ENCODE measurements around the gene LRFN2. TPM values are rescaled to one million over a fixed set of nuclear protein-coding genes. Genes with fewer than 3 reads are reported as not detected.

Gene LRFN2
- total RNA-seq, 1 donor from 2014 or later = not detected

GRCh38 chr6:40620574-40621240, 33.5 kb upstream of the LRFN2 start:
- no peaks in the 10 kb centered on the region for H3K36me3 Mint-ChIP-seq
- TF ChIP-seq CTCF (IDR thresholded peaks at IDR 0.05; ENCODE audit: unreplicated experiment) = no peak
- peaks cover 58% of the 10 kb centered on the region for H3K27me3 Mint-ChIP-seq (ENCODE audit: low read depth)
- no peaks in the 10 kb centered on the region for H3K4me1 Mint-ChIP-seq
- no peaks in the 10 kb centered on the region for H3K9me3 Mint-ChIP-seq
- no peak for DNase-seq (ENCODE audit: low spot score in 2 of 2, unreplicated experiment in 2 of 2)
- H3K4me3 Mint-ChIP-seq = no peak overlapping the region
- no peak overlapping the region for H3K27ac Mint-ChIP-seq

GRCh38 chr6:40614671-40615070, 27.5 kb upstream of the LRFN2 start:
- TF ChIP-seq CTCF (IDR thresholded peaks at IDR 0.05; ENCODE audit: unreplicated experiment) = no peak
- H3K27ac Mint-ChIP-seq = no peak overlapping the region
- peaks cover 84% of the 10 kb centered on the region for H3K27me3 Mint-ChIP-seq (ENCODE audit: low read depth)
- no peaks in the 10 kb centered on the region for H3K36me3 Mint-ChIP-seq
- H3K4me1 Mint-ChIP-seq = no peaks in the 10 kb centered on the region
- no peak for DNase-seq (ENCODE audit: low spot score in 2 of 2, unreplicated experiment in 2 of 2)
- H3K9me3 Mint-ChIP-seq = no peaks in the 10 kb centered on the region
- H3K4me3 Mint-ChIP-seq = no peak overlapping the region

GRCh38 chr6:40611912-40612311, 24.7 kb upstream of the LRFN2 start:
- Mint-ChIP-seq H3K4me3 (no peak overlapping the region), H3K27ac (no peak overlapping the region), H3K4me1 (no peaks in the 10 kb centered on the region), H3K36me3 (no peaks in the 10 kb centered on the region), H3K27me3 (ENCODE audit: low read depth) (peaks cover 84% of the 10 kb centered on the region), H3K9me3 (no peaks in the 10 kb centered on the region)
- no peak for DNase-seq (ENCODE audit: low spot score in 2 of 2, unreplicated experiment in 2 of 2)
- no peak for TF ChIP-seq CTCF (IDR thresholded peaks at IDR 0.05; ENCODE audit: unreplicated experiment)

GRCh38 chr6:40611434-40611833, 24.3 kb upstream of the LRFN2 start:
- Mint-ChIP-seq H3K4me1 (no peaks in the 10 kb centered on the region), H3K27ac (no peak overlapping the region), H3K27me3 (ENCODE audit: low read depth) (peaks cover 83% of the 10 kb centered on the region), H3K36me3 (no peaks in the 10 kb centered on the region), H3K4me3 (no peak overlapping the region), H3K9me3 (no peaks in the 10 kb centered on the region)
- TF ChIP-seq CTCF (IDR thresholded peaks at IDR 0.05; ENCODE audit: unreplicated experiment) = no peak
- DNase-seq (ENCODE audit: low spot score in 2 of 2, unreplicated experiment in 2 of 2) = no peak

- Mint-ChIP-seq H3K27me3 (ENCODE audit: low read depth) (peaks cover 85% of the 10 kb centered on the region), H3K4me1 (no peaks in the 10 kb centered on the region), H3K4me3 (no peak overlapping the region), H3K9me3 (no peaks in the 10 kb centered on the region), H3K36me3 (no peaks in the 10 kb centered on the region), H3K27ac (no peak overlapping the region)
- TF ChIP-seq CTCF (IDR thresholded peaks at IDR 0.05; ENCODE audit: unreplicated experiment) = no peak
- DNase-seq (ENCODE audit: low spot score in 2 of 2, unreplicated experiment in 2 of 2) = no peak
Observed at GRCh38 chr6:40610229-40610628, 23.1 kb upstream of the LRFN2 start.

- no peaks in the 10 kb centered on the region for H3K36me3 Mint-ChIP-seq
- H3K4me1 Mint-ChIP-seq = no peaks in the 10 kb centered on the region
- H3K9me3 Mint-ChIP-seq = no peaks in the 10 kb centered on the region
- no peak for TF ChIP-seq CTCF (IDR thresholded peaks at IDR 0.05; ENCODE audit: unreplicated experiment)
- H3K4me3 Mint-ChIP-seq = no peak overlapping the region
- no peak for DNase-seq (ENCODE audit: low spot score in 2 of 2, unreplicated experiment in 2 of 2)
- H3K27me3 Mint-ChIP-seq (ENCODE audit: low read depth) = peaks cover 85% of the 10 kb centered on the region
- no peak overlapping the region for H3K27ac Mint-ChIP-seq
Observed at GRCh38 chr6:40606981-40607380, 19.8 kb upstream of the LRFN2 start.

Measured in mesothelial cell of epicardium (in vitro differentiated cells).